ENCODE data around the gene ARHGEF10L.

The ARHGEF10L gene

DNA sequence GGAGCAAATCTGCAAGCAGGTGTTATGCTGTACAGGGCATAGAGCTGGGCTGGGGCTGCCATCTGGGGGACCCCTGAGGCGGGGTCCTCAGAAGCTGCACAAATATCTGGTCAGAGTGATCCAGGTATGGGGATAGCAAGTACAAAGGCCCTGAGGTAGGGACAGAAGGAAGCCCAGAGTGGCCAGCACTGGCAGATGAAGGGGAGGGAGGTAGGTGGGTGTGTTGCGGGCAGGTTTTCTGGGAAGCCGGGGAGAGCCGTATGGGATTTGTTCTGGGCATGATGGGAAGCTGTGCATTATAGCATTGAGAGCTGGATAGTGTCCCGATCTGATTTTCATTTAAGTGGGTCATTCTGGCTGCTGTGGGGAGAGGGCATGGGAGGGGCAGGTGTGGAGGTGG is 102.7 kb downstream of the ARHGEF10L start:
- H3K27me3 ChIP-seq = no peaks in the 10 kb centered on the region
- H3K4me3 ChIP-seq (ENCODE audit: low read depth, low read length) = no peak overlapping the region
- no peaks in the 10 kb centered on the region for H3K4me1 ChIP-seq
- H3K36me3 ChIP-seq = no peaks in the 10 kb centered on the region
- H3K9me3 ChIP-seq = no peaks in the 10 kb centered on the region
- no peak for TF ChIP-seq CTCF (IDR thresholded peaks at IDR 0.05; ENCODE audit: low read depth, low read length)
- DNase-seq = no peak

GRCh38 chr1:17642943-17643342 is 103.4 kb downstream of the ARHGEF10L start:
- TF ChIP-seq CTCF (IDR thresholded peaks at IDR 0.05; ENCODE audit: low read depth, low read length) = no peak
- Histone ChIP-seq H3K36me3 (no peaks in the 10 kb centered on the region), H3K4me1 (no peaks in the 10 kb centered on the region), H3K9me3 (no peaks in the 10 kb centered on the region), H3K27me3 (no peaks in the 10 kb centered on the region), H3K4me3 (ENCODE audit: low read depth, low read length) (no peak overlapping the region)
- no peak for DNase-seq

DNA sequence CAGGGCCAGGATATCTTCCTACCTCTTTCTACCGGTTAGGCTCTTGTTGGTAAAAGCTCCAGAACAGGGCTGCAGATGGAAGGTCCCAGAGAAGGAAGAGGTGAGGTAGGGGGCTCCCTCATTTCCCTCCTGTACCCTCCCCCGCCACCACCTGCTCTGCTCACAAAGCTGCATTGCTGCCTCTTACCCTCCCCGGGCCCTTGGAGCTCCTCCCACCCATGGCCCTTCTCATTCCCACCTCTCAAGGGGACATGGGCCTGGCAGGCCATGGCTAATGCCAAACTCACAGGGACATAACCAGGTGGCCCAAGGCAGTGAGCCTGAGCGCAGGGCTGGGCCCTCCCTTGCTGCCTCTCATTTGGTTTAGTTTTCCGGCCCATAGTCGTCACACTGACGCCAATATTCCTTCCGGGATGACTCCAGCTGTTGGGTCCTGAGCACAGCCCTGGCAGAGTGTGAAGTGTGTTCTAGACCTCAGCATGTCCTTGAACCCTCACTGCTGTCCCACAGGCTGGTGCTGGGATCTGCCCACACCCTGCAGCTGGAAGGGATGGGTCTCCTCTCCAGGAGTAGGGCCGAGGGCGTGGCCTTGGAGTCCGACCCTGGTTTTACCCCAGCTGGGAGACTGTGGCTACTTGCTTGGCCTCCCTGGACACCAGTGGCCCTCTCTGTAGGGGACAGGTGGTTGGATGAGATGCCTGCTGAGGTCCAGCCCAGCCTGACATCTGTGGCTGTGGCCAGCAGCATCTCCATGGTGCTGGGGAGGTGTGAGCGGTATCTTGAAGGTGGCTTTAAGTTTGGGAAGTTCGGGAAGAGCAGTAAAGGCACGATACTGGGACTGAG is 104.6 kb downstream of the ARHGEF10L start:
- Histone ChIP-seq H3K27me3 (no peaks in the 10 kb centered on the region), H3K9me3 (no peaks in the 10 kb centered on the region), H3K4me3 (ENCODE audit: low read depth, low read length) (no peak overlapping the region), H3K4me1 (no peaks in the 10 kb centered on the region), H3K36me3 (no peaks in the 10 kb centered on the region)
- no peak for TF ChIP-seq CTCF (IDR thresholded peaks at IDR 0.05; ENCODE audit: low read depth, low read length)
- DNase-seq = no peak

DNA sequence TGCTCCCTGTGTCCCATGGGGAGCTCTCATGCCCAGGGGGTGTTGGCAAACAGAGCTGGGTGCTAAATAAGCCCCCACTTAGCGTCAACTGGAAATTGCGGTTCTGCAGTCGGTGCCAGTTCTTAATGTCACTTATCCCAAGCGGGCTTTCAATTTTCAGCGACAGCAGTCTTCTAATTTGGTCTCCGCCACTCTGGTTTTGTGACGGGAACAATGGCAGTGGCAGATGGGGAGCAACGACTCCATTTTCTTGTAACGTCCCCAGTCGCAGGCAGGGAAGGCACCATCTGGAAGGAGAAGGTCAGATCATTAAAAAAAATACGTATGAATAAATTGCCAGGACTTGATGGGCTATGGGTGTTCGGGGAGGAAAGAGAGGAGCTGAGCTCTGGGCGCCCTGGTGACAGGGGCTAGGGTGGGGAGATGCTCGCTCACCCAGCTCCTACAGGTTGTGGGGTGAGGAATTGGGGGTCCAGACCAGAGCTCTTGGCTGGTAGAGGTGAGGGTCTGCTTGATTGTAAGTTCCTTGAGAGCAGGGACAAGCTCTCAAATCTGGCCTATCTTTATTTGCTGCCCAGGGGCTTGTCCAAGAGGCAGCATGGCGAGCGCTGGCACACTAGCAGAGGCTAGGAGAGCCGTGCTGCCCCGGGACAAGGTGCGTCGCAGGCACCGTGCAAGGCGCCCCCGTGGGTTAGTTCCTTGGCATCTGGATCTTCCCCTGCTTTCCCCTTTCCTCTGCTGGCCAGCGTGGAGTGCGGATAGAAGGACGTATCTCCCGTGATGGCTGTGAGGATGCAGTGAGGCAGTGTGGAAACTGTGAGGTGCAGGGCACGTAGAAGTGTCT is 105.8 kb downstream of the ARHGEF10L start:
- DNase-seq = no peak
- H3K27me3 ChIP-seq = no peaks in the 10 kb centered on the region
- no peaks in the 10 kb centered on the region for H3K36me3 ChIP-seq

DNA sequence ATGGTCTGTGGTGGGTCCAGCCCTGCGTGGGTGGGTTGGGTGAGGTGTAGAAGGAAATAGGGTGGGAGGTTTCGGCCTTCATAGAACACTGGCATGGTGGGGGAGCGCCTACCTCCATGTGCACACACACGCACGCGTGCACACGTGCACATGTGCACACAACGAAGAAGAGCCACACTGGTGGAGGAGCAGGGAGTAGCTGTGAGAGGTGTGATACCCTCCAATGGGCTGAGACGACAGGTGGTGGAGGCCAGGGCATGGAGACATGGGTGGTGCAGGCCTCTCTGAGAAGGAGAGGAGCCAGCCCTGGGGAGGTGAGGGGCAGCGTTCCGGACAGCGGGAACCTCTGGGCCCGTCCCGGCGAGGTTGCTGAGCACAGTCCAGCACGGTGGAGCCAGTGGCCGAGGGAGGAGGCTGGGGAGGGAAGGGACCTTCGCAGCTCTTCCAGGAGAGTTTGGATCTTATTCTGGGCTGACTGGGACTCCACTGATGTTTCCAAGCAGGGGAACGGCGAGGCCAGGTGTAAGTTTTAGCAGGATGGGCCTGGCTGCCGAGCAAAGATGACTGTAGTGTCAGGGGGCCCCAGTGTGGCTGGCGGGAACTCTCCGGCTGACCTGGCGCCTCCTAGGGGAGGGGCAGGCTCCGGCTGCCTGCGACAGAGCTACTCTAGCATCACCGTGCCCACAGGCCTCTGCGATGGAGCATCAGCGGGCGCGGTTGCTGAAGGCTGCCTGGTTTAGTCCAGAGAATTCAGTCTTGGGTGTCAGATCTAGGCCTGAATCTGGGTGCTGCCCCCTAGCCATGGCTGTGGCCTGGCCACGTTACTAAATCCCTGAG is 107.2 kb downstream of the ARHGEF10L start:
- no peaks in the 10 kb centered on the region for H3K36me3 ChIP-seq
- TF ChIP-seq CTCF (IDR thresholded peaks at IDR 0.05; ENCODE audit: low read depth, low read length) = no peak
- no peaks in the 10 kb centered on the region for H3K9me3 ChIP-seq
- H3K27me3 ChIP-seq = no peaks in the 10 kb centered on the region
- no peak overlapping the region for H3K4me3 ChIP-seq (ENCODE audit: low read depth, low read length)
- no peaks in the 10 kb centered on the region for H3K4me1 ChIP-seq
- no peak for DNase-seq

More for the DNA sequence above, 105.8 kb downstream of the ARHGEF10L start:
- no peak for TF ChIP-seq CTCF (IDR thresholded peaks at IDR 0.05; ENCODE audit: low read depth, low read length)
- H3K9me3 ChIP-seq = no peaks in the 10 kb centered on the region
- no peaks in the 10 kb centered on the region for H3K4me1 ChIP-seq
- H3K4me3 ChIP-seq (ENCODE audit: low read depth, low read length) = no peak overlapping the region

Data from BE2C (cell line).